ENCODE measurements around the gene NAA25. TPM values are rescaled to one million over a fixed set of nuclear protein-coding genes. Genes with fewer than 3 reads are reported as not detected.

The NAA25 gene
- total and polyA plus RNA-seq, 9 of the 15 experiments (the other 6 are each of a cell fraction or from before 2014, with no cell fraction given) = 26.6 to 59.6 (median 48.9) TPM

- no peak for TF ChIP-seq CHD7 (IDR thresholded peaks at IDR 0.05; ENCODE audit: low read depth, low read length)
- no peak for TF ChIP-seq ZNF184 (CRISPR knock-in tag; IDR thresholded peaks at IDR 0.05)
- no peak for TF ChIP-seq MTA1 (IDR thresholded peaks at IDR 0.05; ENCODE audit: borderline replicate concordance)
- TF ChIP-seq ZNF512 (tag; IDR thresholded peaks at IDR 0.05) = no peak
- TF ChIP-seq SIN3A (IDR thresholded peaks at IDR 0.05; ENCODE audit: borderline replicate concordance in 2 of 2, control insufficient read depth in 1 of 2, low read depth in 2 of 2, low read length in 2 of 2) = peak; percentile 73 to 91; a peak in 3 of 4 replicates
- no peak for TF ChIP-seq SMARCB1 (IDR thresholded peaks at IDR 0.05; ENCODE audit: insufficient read length, low read depth)
- no peak for TF ChIP-seq DMBX1 (CRISPR knock-in tag; IDR thresholded peaks at IDR 0.05; ENCODE audit: borderline replicate concordance)
- no peak for TF ChIP-seq ZZZ3 (IDR thresholded peaks at IDR 0.05)
- TF ChIP-seq EP400 (IDR thresholded peaks at IDR 0.05) = peak; percentile 79; the same call in 1 of the 2 replicates
- peak; percentile 58 for TF ChIP-seq NFE2 (IDR thresholded peaks at IDR 0.05; ENCODE audit: low read depth)
Measured at GRCh38 chr12:112108202-112109079, at the start of gene NAA25 (continued).
